HL-60 (cell line): Measurements from ENCODE around the gene MYH9.

Experiments used
- DNase-seq, 2 experiments: peaks; one replicate each; pipeline ENCODE4 v3.0.0-alpha.2; 2010 to 2020; ENCODE audit warnings: low read depth in 1 of 2, low spot score in 1 of 2
- H3K27ac ChIP-seq: fragments of 250-450 bp; sonication (Bioruptor Pico); replicated peaks from 2 replicates; pipeline ENCODE4 v1.5.1; 2020; ENCODE audit warnings: mild to moderate bottlenecking, moderate library complexity
- H3K27me3 ChIP-seq: fragments of 250-450 bp; sonication (Bioruptor Pico); 2 replicates; pipeline ENCODE4 v1.5.1; 2021; ENCODE audit warnings: mild to moderate bottlenecking, moderate library complexity; ENCODE audit not compliant: insufficient read depth, poor library complexity, severe bottlenecking
- H3K4me3 ChIP-seq: replicated peaks from 2 replicates; pipeline ENCODE4 v1.5.1; 2011; ENCODE audit warnings: mild to moderate bottlenecking, control low read depth, low read length; ENCODE audit not compliant: insufficient read depth
- CTCF ChIP-seq: IDR thresholded peaks from one replicate; pipeline ENCODE4 v1.5.1; 2011; ENCODE audit warnings: low read length, control low read depth, inconsistent platforms; ENCODE audit not compliant: insufficient read depth
- GABPA ChIP-seq: IDR thresholded peaks from 2 replicates; pipeline ENCODE4 v1.6.1; 2012; ENCODE audit warnings: low read depth
- POLR2AphosphoS5 ChIP-seq: IDR thresholded peaks from 2 replicates; pipeline ENCODE4 v1.6.1; 2012; ENCODE audit warnings: low read depth
- SPI1 ChIP-seq: IDR thresholded peaks from 2 replicates; pipeline ENCODE4 v1.6.1; 2012; ENCODE audit warnings: low read depth, mild to moderate bottlenecking, borderline replicate concordance
- TF ChIP-seq, protein P1 (sequence below): IDR thresholded peaks from 2 replicates; pipeline ENCODE4 v1.6.1; 2012; ENCODE audit warnings: low read depth; ENCODE audit not compliant: insufficient replicate concordance

The MYH9 gene

DNA sequence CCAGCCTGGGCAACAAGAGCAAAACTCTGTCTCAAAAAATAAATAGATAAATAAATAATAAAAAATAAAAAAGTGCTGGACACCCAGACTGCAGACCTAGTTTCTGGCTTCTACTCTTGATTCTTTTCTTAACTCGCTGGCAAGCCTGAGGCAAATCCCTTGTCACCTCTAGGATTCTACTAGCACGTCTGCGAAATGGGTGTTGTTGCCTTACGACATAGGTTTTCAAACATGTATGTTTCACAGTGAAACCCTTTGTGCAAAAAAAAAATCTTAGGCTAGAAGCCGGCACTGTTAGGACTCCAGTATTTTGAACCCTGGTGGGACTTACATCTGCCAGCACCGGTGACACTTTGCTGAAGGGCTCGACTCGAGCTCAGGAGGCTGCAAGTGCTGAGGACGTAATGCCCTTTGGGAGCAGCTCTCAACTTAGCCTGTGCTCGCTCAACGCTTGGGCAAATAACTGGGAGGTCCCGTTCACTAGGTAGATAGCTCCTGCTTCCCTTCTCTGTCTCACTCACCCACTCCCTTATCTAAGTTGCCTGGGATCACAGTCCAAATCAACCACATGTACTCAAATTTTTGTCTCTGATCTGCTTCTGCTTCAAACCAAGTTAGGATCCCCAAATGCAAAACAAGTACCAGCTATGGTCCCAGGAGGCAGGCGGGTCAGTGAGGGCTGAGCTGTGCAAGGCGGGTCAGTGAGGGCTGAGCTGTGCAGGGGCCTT lies 34.7 kb upstream of the MYH9 start:
- H3K27ac ChIP-seq = peak overlapping the region; percentile 76
- no peaks in the 10 kb centered on the region for H3K27me3 ChIP-seq
- DNase-seq = no peak
- TF ChIP-seq GABPA = no peak
- no peak for TF ChIP-seq CTCF
- TF ChIP-seq SPI1 = no peak
- TF ChIP-seq POLR2AphosphoS5 = no peak
- TF ChIP-seq, protein P1, sequence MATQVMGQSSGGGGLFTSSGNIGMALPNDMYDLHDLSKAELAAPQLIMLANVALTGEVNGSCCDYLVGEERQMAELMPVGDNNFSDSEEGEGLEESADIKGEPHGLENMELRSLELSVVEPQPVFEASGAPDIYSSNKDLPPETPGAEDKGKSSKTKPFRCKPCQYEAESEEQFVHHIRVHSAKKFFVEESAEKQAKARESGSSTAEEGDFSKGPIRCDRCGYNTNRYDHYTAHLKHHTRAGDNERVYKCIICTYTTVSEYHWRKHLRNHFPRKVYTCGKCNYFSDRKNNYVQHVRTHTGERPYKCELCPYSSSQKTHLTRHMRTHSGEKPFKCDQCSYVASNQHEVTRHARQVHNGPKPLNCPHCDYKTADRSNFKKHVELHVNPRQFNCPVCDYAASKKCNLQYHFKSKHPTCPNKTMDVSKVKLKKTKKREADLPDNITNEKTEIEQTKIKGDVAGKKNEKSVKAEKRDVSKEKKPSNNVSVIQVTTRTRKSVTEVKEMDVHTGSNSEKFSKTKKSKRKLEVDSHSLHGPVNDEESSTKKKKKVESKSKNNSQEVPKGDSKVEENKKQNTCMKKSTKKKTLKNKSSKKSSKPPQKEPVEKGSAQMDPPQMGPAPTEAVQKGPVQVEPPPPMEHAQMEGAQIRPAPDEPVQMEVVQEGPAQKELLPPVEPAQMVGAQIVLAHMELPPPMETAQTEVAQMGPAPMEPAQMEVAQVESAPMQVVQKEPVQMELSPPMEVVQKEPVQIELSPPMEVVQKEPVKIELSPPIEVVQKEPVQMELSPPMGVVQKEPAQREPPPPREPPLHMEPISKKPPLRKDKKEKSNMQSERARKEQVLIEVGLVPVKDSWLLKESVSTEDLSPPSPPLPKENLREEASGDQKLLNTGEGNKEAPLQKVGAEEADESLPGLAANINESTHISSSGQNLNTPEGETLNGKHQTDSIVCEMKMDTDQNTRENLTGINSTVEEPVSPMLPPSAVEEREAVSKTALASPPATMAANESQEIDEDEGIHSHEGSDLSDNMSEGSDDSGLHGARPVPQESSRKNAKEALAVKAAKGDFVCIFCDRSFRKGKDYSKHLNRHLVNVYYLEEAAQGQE = no peak
- H3K4me3 ChIP-seq = no peak overlapping the region

GRCh38 chr22:36419912-36420882 lies 32.4 kb upstream of the MYH9 start:
- Histone ChIP-seq H3K4me3 (no peak overlapping the region), H3K27ac (no peak overlapping the region; the same call in 1 of the 2 replicates), H3K27me3 (no peaks in the 10 kb centered on the region)
- DNase-seq = no peak
- TF ChIP-seq SPI1 (no peak), CTCF (no peak), POLR2AphosphoS5 (no peak), GABPA (no peak)
- TF ChIP-seq, protein P1 = no peak

GRCh38 chr22:36419177-36419911 lies 31.6 kb upstream of the MYH9 start:
- Histone ChIP-seq H3K27me3 (no peaks in the 10 kb centered on the region), H3K4me3 (no peak overlapping the region), H3K27ac (peak overlapping the region; percentile 32)
- TF ChIP-seq SPI1 = no peak
- peak in 1 of 2 experiments; percentile 50 for DNase-seq

- Histone ChIP-seq H3K27ac (no peak overlapping the region), H3K27me3 (no peaks in the 10 kb centered on the region), H3K4me3 (no peak overlapping the region)
- no peak for DNase-seq
- TF ChIP-seq GABPA = no peak
- TF ChIP-seq, protein P1 = no peak
- no peak for TF ChIP-seq SPI1
- no peak for TF ChIP-seq POLR2AphosphoS5
- no peak for TF ChIP-seq CTCF
These were observed 29.5 kb upstream of the MYH9 start for GRCh38 chr22:36417281-36417686.
